ENCODE results near the gene CYGB.
"Not testable (repeated sequence)": the region's sequence is repeated elsewhere in the genome, so short reads cannot be mapped to it uniquely, and the experiment has no call there.

Gene CYGB

GRCh38 chr17:76535788-76536510, 1.6 kb downstream of the CYGB start:
- DNase-seq, result no peak

DNA sequence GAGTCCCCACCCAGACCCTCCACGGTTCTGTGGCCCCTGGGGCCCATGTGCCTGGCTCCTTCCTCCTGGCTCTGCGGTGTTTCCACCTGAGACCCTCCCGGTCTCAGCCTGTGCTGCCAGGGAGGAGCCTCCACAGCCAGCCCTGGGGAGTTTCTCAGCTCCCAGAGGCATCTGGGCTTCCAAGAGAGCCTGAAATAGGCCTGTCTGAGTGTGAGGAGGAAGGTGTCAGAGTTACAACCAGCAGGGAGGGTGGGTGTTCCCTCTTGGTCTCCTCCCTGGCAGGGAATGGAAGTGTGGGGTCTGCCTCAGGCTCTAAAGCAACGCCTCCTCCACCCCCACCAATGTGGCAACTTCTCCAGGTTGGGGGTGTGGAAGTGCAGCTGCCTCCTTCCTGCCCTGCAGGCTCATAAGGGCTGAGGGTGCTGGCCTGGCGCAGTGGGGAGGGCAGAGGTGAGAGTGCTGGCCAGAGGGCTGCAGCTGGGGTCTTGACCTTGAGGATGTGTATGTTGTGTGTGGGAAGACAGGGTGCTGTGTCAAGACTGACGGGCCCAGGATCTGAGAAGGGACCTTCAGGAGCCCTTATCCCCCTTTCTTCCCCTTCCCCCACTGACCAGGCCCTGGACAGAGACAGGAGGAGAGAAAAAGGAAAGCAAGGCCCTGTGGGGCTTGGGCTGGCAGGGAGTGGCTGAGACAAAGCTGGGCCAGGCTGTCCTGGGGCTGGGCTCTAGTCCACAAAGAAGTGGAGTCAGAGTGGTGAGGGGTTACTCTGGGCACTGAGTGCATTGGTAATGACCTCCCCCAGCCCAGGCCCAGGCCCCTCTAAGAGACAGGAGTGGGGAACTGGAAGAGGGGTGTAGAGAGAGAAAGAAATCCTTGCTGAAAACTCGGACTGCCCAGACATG, 2.4 kb downstream of the CYGB start:
- no peak for DNase-seq

DNA sequence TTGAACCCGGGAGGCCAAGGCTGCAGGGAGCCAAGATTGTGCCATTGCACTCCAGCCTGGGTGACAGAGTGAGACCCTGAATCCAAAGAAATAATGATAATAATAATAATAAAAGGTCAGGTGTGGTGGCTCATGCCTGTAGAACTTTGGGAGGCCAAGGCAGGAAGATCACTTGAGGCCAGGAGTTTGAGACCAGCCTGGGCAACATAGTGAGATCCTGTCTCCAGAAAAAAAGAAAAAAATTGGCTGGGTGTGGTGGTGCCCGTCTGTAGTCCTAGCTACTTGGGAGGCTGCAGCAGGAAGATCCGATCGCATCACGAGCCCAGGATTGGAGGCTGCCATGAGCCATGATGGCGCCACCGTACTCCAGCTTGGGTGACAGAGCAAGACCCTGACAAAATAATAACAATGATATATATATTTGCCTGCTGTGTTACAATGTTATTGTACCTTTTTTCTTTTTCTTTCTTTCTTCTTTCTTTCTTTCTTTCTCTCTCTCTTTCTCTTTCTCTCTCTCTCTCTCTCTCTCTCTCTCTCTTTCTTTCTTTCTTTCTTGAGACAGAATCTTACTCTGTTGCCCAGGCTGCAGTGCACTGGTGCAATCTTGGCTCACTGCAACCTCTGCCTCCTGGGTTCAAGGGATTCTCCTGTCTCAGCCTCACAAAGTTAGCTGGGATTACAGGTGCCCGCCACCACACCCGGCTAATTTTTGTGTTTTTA, 3.7 kb downstream of the CYGB start:
- not testable (repeated sequence) for DNase-seq

DNA sequence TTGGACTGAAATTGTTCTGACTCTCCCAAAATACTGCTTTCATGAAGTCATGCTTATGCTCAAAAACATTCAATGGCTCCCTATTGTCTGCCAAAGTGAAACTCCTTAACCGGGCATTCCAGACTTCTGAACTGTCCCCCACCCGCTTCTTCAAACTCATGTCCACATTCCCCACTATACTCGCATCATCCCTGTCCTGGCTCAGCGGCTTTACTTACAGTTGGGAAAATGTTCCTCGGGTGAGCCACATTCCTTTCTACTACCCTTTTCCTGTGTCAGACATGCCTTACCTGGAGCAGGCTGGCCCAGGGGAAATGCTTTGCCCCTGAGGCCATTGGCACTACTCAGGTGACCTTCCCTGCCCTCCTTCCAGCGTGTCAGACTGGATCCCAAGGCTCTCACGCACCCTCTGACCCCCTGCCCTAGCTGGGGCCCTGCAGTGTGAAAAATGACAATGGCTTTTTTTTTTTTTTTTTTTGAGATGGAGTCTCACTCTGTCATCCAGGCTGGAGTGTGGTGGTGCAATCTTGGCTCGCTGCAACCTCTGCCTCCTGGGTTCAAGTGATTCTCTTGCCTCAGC, 5.3 kb downstream of the CYGB start:
- DNase-seq, result no peak

GRCh38 chr17:76531486-76532038, 5.9 kb downstream of the CYGB start:
- no peak for DNase-seq

DNA sequence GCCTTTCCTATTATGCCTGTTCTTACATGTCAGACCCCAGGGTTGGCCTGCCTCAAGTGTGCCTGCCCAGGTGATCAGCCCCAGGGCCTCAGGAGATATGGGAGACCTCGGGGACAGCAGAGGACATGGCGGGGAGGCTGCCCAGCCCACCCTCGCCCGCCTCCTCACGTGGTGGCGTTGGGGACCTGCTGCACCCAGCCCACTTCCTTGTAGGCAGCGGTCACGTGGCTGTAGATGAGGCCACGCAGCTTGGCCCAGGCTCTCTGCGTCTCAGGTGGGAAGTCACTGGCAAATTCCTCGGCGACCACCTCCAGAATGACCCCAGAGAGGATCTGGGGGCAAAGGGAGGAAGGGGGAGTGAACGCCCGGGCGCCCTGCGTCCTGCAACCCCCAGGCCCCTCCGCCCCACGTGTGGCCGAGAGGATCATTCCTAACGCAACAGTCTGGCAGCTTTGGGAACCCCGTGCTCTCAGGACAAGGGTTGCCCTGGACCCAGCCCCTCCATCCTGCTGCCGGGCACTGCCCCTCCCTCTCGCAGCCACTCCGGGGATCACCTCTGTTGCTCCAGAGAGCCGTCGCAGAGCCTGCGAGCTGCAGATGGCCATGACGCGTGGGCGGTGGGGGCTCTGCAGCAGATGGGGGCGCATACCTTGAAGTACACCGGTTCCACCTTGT, 6.6 kb downstream of the CYGB start:
- no peak for DNase-seq

DNA sequence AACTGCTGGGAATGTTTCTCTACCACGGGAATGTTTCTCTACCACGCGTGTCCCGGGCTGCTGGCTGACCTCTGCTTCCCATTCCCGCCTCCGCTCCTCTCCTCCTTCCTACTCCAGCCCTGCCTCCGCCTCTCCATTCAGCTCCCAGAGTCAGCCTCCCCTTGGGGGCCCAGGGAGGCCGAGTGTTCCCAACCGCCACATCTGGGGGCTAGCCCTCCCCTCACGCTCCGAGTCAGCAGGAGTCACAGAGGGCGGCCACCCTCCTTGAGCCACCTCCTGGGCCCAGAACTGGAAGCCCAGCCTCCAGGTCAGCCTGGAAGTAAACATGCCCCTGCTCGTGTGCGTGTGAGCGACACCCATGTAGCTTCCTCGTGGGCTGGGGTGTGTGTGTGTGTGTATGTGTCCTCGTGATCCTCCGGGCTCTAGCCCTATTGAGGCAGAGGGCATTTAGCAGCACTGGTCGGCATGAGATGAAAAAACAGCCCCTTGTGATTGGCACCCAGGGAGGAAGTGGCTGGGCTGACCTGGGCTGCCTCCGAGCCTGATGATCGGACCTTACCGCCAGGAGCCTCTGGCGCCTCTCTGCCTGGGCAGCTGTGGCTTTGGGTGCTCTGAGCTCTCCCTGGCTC, 7.3 kb downstream of the CYGB start:
- DNase-seq, result no peak

DNA sequence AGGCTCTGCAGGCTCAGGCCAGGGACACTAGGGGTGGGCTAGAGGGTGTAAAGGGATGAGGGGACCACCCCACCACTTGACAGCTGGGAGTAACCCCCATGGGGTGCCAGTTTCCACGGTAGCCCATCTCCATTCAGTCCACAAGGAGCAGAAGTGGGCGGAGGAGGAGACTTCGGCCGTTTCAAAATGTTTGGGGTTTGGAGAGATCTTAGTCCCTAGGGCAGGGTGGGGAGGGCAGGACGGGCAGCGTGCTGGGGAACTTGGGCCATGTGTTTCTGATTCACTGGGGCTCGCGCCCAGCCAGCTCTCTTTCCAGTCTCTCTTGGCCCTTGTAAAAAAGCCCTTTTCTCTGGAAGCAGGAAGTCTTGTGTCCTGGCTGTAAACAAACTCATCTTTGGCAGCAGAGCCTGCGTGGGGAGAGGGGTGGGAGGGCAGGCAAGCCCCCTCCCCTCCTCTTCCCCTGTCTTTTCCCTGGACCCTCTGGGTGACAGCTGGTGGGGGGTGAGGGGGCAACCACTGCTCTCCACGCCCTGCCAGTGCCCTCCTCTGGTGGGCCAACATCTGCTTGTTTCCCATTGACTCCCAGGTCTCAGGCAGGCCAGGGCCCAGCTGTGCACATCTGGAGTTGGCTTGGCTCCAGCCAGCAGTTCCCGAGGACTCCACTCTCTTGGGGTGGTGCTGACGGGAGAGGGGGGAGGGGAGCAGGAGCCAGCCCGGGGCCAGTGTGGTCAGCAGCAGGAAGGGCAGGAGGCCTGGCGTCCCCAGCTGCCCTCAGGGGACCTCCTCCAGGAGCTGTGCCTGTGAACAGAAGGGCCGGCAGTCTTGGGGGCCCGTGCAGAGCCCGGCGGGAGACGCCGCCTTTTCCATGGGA, 8.1 kb downstream of the CYGB start:
- no peak for DNase-seq

- no peak for DNase-seq
Measured at GRCh38 chr17:76528528-76529223, 8.8 kb downstream of the CYGB start.

GRCh38 chr17:76528156-76528527, 9.4 kb downstream of the CYGB start:
- no peak for DNase-seq

DNA sequence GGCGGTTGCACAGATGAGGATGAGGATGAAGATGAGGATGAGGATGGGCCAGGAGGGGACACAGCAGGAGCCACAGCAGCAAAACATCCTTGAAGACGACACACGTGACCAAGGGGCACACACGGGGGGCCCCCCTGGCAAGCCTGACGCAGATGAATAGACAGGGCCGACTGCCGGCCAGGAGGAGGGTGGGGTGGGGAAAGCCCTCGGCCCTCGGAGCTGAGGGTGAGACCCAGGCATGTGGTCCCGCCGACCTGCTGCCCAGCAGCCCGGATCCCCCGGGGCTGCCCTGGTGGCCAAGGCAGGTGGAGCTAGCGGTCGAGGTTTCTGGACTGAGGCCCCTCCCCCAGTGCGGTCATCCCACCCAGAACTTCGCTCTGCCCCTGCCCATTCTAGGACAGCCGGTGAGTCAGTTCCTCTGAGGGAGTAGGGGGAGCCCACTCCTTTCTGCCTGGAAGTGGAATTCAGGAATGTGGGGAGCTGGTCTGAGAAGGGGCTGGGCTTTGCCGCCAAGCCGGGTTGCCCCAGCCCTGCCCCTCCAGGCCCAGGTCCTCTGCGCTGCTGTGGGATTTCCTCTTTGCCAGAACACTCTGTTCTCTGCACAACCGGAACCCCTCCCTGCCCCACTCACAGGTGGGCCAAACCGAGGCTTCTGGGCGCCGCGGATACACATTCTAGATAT, 9.9 kb downstream of the CYGB start:
- no peak for DNase-seq

DNA sequence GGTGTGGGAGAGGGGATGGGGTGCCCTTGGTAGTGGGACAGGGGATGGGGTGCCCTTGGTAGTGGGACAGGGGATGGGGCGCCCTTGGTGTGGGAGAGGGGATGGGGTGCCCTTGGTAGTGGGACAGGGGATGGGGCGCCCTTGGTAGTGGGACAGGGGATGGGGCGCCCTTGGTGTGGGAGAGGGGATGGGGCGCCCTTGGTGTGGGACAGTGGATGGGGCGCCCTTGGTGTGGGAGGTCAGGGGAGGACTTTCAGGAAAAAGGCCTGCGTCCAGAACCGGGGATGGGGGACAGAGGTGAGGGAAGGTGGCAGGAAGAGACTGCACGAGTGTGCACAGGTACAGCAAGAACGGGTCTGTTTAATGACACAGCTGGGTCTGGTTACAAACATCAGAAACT, 10.5 kb downstream of the CYGB start:
- not testable (repeated sequence) for DNase-seq

DNA sequence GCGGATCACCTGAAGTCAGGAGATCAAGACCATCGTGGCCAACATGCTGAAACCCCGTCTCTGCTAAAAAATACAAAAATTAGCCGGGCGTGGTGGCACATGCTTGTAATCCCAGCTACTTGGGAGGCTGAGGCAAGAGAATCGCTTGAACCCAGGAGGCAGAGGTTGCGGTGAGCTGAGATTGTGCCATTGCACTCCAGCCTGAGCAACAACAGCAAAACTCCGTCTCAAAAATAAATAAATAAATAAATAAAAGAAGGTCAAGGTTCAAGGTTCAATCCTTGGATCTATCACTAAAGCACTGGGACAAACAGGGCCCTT, 12.0 kb downstream of the CYGB start:
- not testable (repeated sequence) for DNase-seq

- no peak for DNase-seq
Measured at GRCh38 chr17:76524598-76525512, 12.7 kb downstream of the CYGB start.

DNA sequence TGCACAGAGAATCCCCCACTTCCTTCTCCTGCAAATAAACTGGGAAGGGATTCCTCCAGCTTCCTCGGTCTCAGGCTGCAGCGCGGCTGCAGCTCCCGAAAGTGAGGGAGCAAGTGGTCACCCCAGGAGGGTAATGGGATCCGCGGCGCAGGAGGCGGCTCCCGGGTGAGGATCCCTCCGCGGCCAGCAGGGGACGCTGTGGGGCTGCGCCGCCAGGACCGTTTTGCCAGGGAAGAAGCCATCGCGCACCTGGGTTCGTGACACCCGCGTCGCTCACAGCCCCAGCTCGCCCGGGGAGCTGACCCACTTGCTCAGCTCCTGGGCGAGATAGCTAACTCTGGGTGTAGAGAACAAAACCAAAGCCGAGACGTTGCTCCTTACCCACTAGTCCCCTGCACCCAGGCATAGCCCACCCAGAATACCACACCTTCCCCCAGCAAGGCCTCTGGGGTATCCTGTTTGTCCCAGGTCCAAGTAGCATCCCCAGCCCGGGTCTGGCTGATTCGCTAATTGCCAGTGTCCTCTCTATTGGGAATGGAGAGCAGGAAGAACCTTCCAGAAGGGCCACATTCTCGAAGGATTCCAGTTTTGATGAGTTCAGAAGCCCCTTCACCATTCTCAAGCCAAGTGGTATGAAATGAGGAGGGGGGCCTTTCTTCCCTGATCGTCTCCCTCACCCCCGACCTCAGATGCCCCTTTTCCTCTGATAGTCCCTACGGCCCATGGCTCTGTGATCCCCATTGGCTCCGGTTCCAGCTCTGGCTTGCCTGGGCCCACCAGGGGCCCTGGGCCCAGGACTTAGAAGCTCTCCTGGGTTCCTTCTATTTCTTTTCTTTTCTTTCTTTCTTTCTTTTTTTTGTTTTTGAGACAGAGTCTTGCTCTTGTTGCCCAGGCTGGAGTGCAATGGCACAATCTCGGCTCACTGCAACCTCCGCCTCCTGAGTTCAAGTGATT, 14.1 kb downstream of the CYGB start:
- peak; percentile 34 for DNase-seq

GRCh38 chr17:76521683-76522082, 15.8 kb downstream of the CYGB start:
- DNase-seq, result not testable (repeated sequence)

- no peak for DNase-seq
Measured at GRCh38 chr17:76521262-76521661, 16.2 kb downstream of the CYGB start.

All from NCI-H526 treated with DMSO at 0.1 percent for 48 hours (cell line).